Measurements from ENCODE around the gene OTOL1. TPM values are rescaled to one million over a fixed set of nuclear protein-coding genes. Genes with fewer than 3 reads are reported as not detected.

Gene OTOL1
- total RNA-seq, result not detected in 2 replicates

GRCh38 chr3:161496508-161496907, at the start of gene OTOL1:
Gene OTOL1, plus strand, starts transcription at chr3:161496808. Its CDS starts 0 bp downstream, at chr3:161496808.

Other genes with a start within 250 kb of the OTOL1 start
- gene SPTSSB, start 125.3 kb upstream of the OTOL1 start, total RNA-seq, result under 0.01 TPM in 1 of 2 replicates, not detected in the other

All from regular cardiac myocyte (primary cell).